GM12878 (cell line): ENCODE measurements around the gene ZNF202. TPM values are rescaled to one million over a fixed set of nuclear protein-coding genes. Genes with fewer than 3 reads are reported as not detected.

ENCODE experiments used
- CBFB ChIP-seq: IDR thresholded peaks from 2 replicates; pipeline ENCODE4 v1.6.1; 2016; ENCODE audit warnings: antibody characterized with exemption, low read depth
- CHD4 ChIP-seq: fragments of 200-600 bp; sonication (generic); IDR thresholded peaks from 2 replicates; pipeline ENCODE4 v1.6.1; 2016; ENCODE audit warnings: mild to moderate bottlenecking
- DPF2 ChIP-seq: fragments of 450-650 bp; IDR thresholded peaks from 2 replicates; pipeline ENCODE4 v1.6.1; 2017; ENCODE audit warnings: mild to moderate bottlenecking
- EGR1 ChIP-seq, 2 experiments: IDR thresholded peaks; 1 replicate in 1 of 2; 2 replicates in 1 of 2; pipeline ENCODE4 v1.6.1; 2011 to 2012; ENCODE audit warnings: low read depth in 2 of 2, low read length in 2 of 2, borderline replicate concordance in 1 of 2, mild to moderate bottlenecking in 1 of 2, moderate library complexity in 1 of 2
- EZH2 ChIP-seq: IDR thresholded peaks from 2 replicates; pipeline ENCODE4 v1.6.1; 2012; ENCODE audit warnings: low read depth, mild to moderate bottlenecking, control low read depth, inconsistent platforms, low read length, borderline replicate concordance; ENCODE audit not compliant: control insufficient read depth
- FOS ChIP-seq: IDR thresholded peaks from 3 replicates; pipeline ENCODE4 v1.6.1; 2011; ENCODE audit warnings: borderline replicate concordance; ENCODE audit not compliant: insufficient read length; ENCODE audit errors: extremely low read depth
- FOXK2 ChIP-seq: fragments of 450-650 bp; IDR thresholded peaks from 2 replicates; pipeline ENCODE4 v1.6.1; 2017; ENCODE audit warnings: mild to moderate bottlenecking, moderate library complexity
- GABPA ChIP-seq: IDR thresholded peaks from 2 replicates; pipeline ENCODE4 v1.6.1; 2014; ENCODE audit warnings: antibody characterized with exemption, low read depth, mild to moderate bottlenecking, inconsistent platforms
- HDAC2 ChIP-seq: fragments of 200-600 bp; sonication (generic); IDR thresholded peaks from 2 replicates; pipeline ENCODE4 v1.6.1; 2017
- IKZF1 ChIP-seq: fragments of 450-650 bp; conservative IDR thresholded peaks from 2 replicates; pipeline ENCODE4 v1.6.1; 2017; ENCODE audit warnings: antibody characterized with exemption, mild to moderate bottlenecking
- IKZF2 ChIP-seq, 2 experiments: fragments of 450-650 bp; IDR thresholded peaks; 2 replicates each; pipeline ENCODE4 v1.6.1; 2017; ENCODE audit warnings: mild to moderate bottlenecking in 2 of 2, moderate library complexity in 2 of 2
- NR2C1 ChIP-seq: fragments of 450-650 bp; IDR thresholded peaks from 2 replicates; pipeline ENCODE4 v1.6.1; 2017; ENCODE audit warnings: antibody characterized with exemption, mild to moderate bottlenecking, moderate library complexity
- PAX5 ChIP-seq: IDR thresholded peaks from 2 replicates; pipeline ENCODE4 v1.6.1; 2011; ENCODE audit warnings: low read depth, low read length, borderline replicate concordance
- SMC3 ChIP-seq: IDR thresholded peaks from 2 replicates; pipeline ENCODE4 v1.6.1; 2011; ENCODE audit warnings: low read length, improper control_type of control experiment, borderline replicate concordance
- SPI1 ChIP-seq: IDR thresholded peaks from 2 replicates; pipeline ENCODE4 v1.6.1; 2011; ENCODE audit warnings: low read depth, mild to moderate bottlenecking, low read length, moderate library complexity, borderline replicate concordance; ENCODE audit not compliant: insufficient read depth
- TARDBP ChIP-seq: IDR thresholded peaks from 2 replicates; pipeline ENCODE4 v1.6.1; 2016; ENCODE audit warnings: borderline replicate concordance
- YY1 ChIP-seq: IDR thresholded peaks from 2 replicates; pipeline ENCODE4 v1.6.1; 2011; ENCODE audit warnings: low read depth, mild to moderate bottlenecking, low read length
- ZNF207 ChIP-seq: fragments of 450-650 bp; IDR thresholded peaks from 2 replicates; pipeline ENCODE4 v1.6.1; 2014; ENCODE audit warnings: antibody characterized with exemption, mild to moderate bottlenecking, borderline replicate concordance
- ZNF24 ChIP-seq: fragments of 450-650 bp; IDR thresholded peaks from 2 replicates; pipeline ENCODE4 v1.6.1; 2017; ENCODE audit warnings: antibody characterized with exemption, mild to moderate bottlenecking
- ZNF274 ChIP-seq: IDR thresholded peaks from one replicate; pipeline ENCODE4 v1.8.0; 2011; ENCODE audit not compliant: insufficient read length, insufficient read depth
- polyA plus RNA-seq, 11 experiments: library from polyadenylated mRNA; depleted of rRNA in 4 of 11; unstranded in 6 of 11; stranded (reverse) in 5 of 11; fragments of >200 nt; fragmentation: Nextera tagmentation in 4 of 11; fragmentation: Illumina TruSeq in 1 of 11; extraction: Ambion mirVana in 4 of 11; extraction: Trizol in 1 of 11; gene quantifications; 1 replicate in 1 of 11; 2 replicates in 10 of 11; pipeline versions ENCODE4 v1.2.1 to v1.2.3, GENCODE V29; 2011 to 2016; ENCODE audit warnings: inconsistent platforms in 2 of 11, missing spikeins in 2 of 11, low read depth in 1 of 11
- total RNA-seq, 4 experiments: library from RNA; depleted of rRNA in 3 of 4; stranded (reverse); fragments of >200 nt in 3 of 4; fragmentation: Illumina TruSeq in 1 of 4; extraction: Trizol in 1 of 4; gene quantifications; 2 replicates each; pipeline versions ENCODE4 v1.2.1 to v1.2.3, GENCODE V29; 2013 to 2021
- TF ChIP-seq, protein P1 (sequence below): IDR thresholded peaks from 2 replicates; pipeline ENCODE4 v1.6.1; 2011; ENCODE audit warnings: borderline replicate concordance, low read depth, mild to moderate bottlenecking, moderate library complexity, mixed read lengths, low read length; ENCODE audit not compliant: insufficient read depth; ENCODE audit errors: extremely low read length
- TF ChIP-seq, protein P2 (sequence below): fragments of 450-650 bp; IDR thresholded peaks from 2 replicates; pipeline ENCODE4 v1.6.1; 2016; ENCODE audit warnings: mild to moderate bottlenecking
- TF ChIP-seq, protein P3 (sequence below): IDR thresholded peaks from 2 replicates; pipeline ENCODE4 v1.6.1; 2011; ENCODE audit warnings: low read depth, mild to moderate bottlenecking, low read length, moderate library complexity, borderline replicate concordance; ENCODE audit errors: extremely low read depth
- TF ChIP-seq, protein P4 (sequence below): fragments of 450-650 bp; IDR thresholded peaks from 2 replicates; pipeline ENCODE4 v1.6.1; 2016; ENCODE audit warnings: mild to moderate bottlenecking
- TF ChIP-seq, protein P5 (sequence below): fragments of 450-650 bp; IDR thresholded peaks from 2 replicates; pipeline ENCODE4 v1.6.1; 2017; ENCODE audit warnings: mild to moderate bottlenecking, moderate library complexity

ZNF202 gene
- total and polyA plus RNA-seq, 10 of the 15 experiments (the other 5 are each of a cell fraction or from before 2014, with no cell fraction given) = 2.6 to 13.6 (median 12.2) TPM

DNA sequence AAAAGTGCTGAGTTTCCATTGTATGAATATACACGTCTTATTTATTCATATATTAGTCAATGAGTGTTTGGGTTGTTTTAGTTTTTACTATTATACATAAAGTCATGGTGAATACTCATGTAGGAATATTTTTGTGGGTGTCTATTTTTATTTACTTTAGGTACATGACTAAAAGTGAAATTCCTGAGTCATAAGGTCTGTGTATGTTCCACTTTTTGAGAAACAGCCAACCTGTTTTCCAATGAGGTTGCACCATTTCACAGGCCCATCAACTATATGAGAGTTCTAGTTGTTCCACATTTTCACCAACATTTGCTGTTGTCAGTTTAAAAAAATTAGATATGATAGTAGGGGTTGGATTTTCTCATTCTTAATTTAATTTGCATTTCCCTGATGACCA lies 19.4 kb upstream of the ZNF202 start (continued):
- TF ChIP-seq, protein P1, sequence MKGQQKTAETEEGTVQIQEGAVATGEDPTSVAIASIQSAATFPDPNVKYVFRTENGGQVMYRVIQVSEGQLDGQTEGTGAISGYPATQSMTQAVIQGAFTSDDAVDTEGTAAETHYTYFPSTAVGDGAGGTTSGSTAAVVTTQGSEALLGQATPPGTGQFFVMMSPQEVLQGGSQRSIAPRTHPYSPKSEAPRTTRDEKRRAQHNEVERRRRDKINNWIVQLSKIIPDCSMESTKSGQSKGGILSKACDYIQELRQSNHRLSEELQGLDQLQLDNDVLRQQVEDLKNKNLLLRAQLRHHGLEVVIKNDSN = no peak
- TF ChIP-seq YY1 (no peak), SMC3 (no peak), NR2C1 (no peak), FOXK2 (no peak), ZNF207 (no peak), HDAC2 (no peak), DPF2 (no peak), IKZF2 (IDR thresholded peaks at IDR 0.05) (peak; percentile 59 to 66; a peak in 3 of 4 replicates), EGR1 (IDR thresholded peaks at IDR 0.05; ENCODE audit: borderline replicate concordance in 1 of 2, low read depth in 2 of 2, low read length in 2 of 2) (no peak), EZH2 (no peak), ZNF24 (no peak), FOS (no peak), ZNF274 (no peak), GABPA (0 out of 2 replicates have a peak, but pooled peaks have one; percentile 50), IKZF1 (no peak), CBFB (no peak), SPI1 (no peak), PAX5 (no peak), TARDBP (no peak), CHD4 (no peak)
- TF ChIP-seq, protein P2, sequence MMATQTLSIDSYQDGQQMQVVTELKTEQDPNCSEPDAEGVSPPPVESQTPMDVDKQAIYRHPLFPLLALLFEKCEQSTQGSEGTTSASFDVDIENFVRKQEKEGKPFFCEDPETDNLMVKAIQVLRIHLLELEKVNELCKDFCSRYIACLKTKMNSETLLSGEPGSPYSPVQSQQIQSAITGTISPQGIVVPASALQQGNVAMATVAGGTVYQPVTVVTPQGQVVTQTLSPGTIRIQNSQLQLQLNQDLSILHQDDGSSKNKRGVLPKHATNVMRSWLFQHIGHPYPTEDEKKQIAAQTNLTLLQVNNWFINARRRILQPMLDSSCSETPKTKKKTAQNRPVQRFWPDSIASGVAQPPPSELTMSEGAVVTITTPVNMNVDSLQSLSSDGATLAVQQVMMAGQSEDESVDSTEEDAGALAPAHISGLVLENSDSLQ = no peak
- TF ChIP-seq, protein P3, sequence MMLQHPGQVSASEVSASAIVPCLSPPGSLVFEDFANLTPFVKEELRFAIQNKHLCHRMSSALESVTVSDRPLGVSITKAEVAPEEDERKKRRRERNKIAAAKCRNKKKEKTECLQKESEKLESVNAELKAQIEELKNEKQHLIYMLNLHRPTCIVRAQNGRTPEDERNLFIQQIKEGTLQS = no peak
- TF ChIP-seq, protein P4, sequence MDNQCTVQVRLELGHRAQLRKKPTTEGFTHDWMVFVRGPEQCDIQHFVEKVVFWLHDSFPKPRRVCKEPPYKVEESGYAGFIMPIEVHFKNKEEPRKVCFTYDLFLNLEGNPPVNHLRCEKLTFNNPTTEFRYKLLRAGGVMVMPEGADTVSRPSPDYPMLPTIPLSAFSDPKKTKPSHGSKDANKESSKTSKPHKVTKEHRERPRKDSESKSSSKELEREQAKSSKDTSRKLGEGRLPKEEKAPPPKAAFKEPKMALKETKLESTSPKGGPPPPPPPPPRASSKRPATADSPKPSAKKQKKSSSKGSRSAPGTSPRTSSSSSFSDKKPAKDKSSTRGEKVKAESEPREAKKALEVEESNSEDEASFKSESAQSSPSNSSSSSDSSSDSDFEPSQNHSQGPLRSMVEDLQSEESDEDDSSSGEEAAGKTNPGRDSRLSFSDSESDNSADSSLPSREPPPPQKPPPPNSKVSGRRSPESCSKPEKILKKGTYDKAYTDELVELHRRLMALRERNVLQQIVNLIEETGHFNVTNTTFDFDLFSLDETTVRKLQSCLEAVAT = no peak
- TF ChIP-seq, protein P5, sequence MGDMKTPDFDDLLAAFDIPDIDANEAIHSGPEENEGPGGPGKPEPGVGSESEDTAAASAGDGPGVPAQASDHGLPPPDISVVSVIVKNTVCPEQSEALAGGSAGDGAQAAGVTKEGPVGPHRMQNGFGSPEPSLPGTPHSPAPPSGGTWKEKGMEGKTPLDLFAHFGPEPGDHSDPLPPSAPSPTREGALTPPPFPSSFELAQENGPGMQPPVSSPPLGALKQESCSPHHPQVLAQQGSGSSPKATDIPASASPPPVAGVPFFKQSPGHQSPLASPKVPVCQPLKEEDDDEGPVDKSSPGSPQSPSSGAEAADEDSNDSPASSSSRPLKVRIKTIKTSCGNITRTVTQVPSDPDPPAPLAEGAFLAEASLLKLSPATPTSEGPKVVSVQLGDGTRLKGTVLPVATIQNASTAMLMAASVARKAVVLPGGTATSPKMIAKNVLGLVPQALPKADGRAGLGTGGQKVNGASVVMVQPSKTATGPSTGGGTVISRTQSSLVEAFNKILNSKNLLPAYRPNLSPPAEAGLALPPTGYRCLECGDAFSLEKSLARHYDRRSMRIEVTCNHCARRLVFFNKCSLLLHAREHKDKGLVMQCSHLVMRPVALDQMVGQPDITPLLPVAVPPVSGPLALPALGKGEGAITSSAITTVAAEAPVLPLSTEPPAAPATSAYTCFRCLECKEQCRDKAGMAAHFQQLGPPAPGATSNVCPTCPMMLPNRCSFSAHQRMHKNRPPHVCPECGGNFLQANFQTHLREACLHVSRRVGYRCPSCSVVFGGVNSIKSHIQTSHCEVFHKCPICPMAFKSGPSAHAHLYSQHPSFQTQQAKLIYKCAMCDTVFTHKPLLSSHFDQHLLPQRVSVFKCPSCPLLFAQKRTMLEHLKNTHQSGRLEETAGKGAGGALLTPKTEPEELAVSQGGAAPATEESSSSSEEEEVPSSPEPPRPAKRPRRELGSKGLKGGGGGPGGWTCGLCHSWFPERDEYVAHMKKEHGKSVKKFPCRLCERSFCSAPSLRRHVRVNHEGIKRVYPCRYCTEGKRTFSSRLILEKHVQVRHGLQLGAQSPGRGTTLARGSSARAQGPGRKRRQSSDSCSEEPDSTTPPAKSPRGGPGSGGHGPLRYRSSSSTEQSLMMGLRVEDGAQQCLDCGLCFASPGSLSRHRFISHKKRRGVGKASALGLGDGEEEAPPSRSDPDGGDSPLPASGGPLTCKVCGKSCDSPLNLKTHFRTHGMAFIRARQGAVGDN = no peak
